HEK293T (cell line): Measurements from ENCODE around the gene PLXNB1.
A peak's percentile ranks its signal among the peaks of the same experiment; 100 is the strongest.

Source experiments
- CTCF ChIA-PET: fragments of 350-600 bp; formaldehyde crosslinking; extraction: SDS; loops from one replicate; lab custom pipeline; 2021; ENCODE audit warnings: antibody characterized with exemption, inconsistent platforms; lab: Yijun Ruan, JAX
- POLR2A ChIA-PET: fragments of 350-600 bp; formaldehyde crosslinking; extraction: SDS; loops from one replicate; lab custom pipeline; 2020; ENCODE audit warnings: antibody characterized with exemption, inconsistent platforms; lab: Yijun Ruan, JAX
- DNase-seq: peaks from one replicate; pipeline ENCODE4 v3.0.0; 2012; ENCODE audit warnings: mixed read lengths; ENCODE audit errors: extremely low spot score
- ARNT ChIP-seq: fragments of 450-650 bp; IDR thresholded peaks from 2 replicates; pipeline ENCODE4 v1.6.1; 2017; ENCODE audit warnings: mild to moderate bottlenecking
- BHLHE40 ChIP-seq: fragments of 450-650 bp; IDR thresholded peaks from 2 replicates; pipeline ENCODE4 v1.6.1; 2016; ENCODE audit warnings: mild to moderate bottlenecking, moderate library complexity, borderline replicate concordance
- CTBP1 ChIP-seq: fragments of 450-650 bp; IDR thresholded peaks from 2 replicates; pipeline ENCODE4 v1.6.1; 2016; ENCODE audit warnings: borderline replicate concordance
- ELF4 ChIP-seq: fragments of 450-650 bp; IDR thresholded peaks from 2 replicates; pipeline ENCODE4 v1.6.1; 2017; ENCODE audit warnings: antibody characterized with exemption
- FOXA1 ChIP-seq: fragments of 450-650 bp; IDR thresholded peaks from 2 replicates; pipeline ENCODE4 v1.6.1; 2016; ENCODE audit warnings: mild to moderate bottlenecking
- FOXK2 ChIP-seq: fragments of 450-650 bp; IDR thresholded peaks from 2 replicates; pipeline ENCODE4 v1.6.1; 2016; ENCODE audit warnings: mild to moderate bottlenecking
- FOXM1 ChIP-seq: fragments of 450-650 bp; IDR thresholded peaks from 2 replicates; pipeline ENCODE4 v1.6.1; 2017; ENCODE audit warnings: mild to moderate bottlenecking, borderline replicate concordance
- HDGF ChIP-seq: fragments of 450-650 bp; IDR thresholded peaks from 2 replicates; pipeline ENCODE4 v1.6.1; 2017; ENCODE audit warnings: antibody characterized with exemption, borderline replicate concordance
- L3MBTL2 ChIP-seq: fragments of 450-650 bp; conservative IDR thresholded peaks from 2 replicates; pipeline ENCODE4 v1.6.1; 2016; ENCODE audit warnings: mild to moderate bottlenecking
- LEF1 ChIP-seq: fragments of 450-650 bp; IDR thresholded peaks from 2 replicates; pipeline ENCODE4 v1.6.1; 2017; ENCODE audit warnings: mild to moderate bottlenecking, borderline replicate concordance
- NFRKB ChIP-seq: fragments of 450-650 bp; IDR thresholded peaks from 2 replicates; pipeline ENCODE4 v1.6.1; 2016; ENCODE audit warnings: mild to moderate bottlenecking, moderate library complexity
- PKNOX1 ChIP-seq: fragments of 450-650 bp; IDR thresholded peaks from 2 replicates; pipeline ENCODE4 v1.6.1; 2016
- SP1 ChIP-seq: fragments of 450-650 bp; IDR thresholded peaks from 2 replicates; pipeline ENCODE4 v1.6.1; 2017
- SUZ12 ChIP-seq: fragments of 450-650 bp; IDR thresholded peaks from 2 replicates; pipeline ENCODE4 v1.6.1; 2016; ENCODE audit warnings: mild to moderate bottlenecking
- TARDBP ChIP-seq: fragments of 450-650 bp; IDR thresholded peaks from 2 replicates; pipeline ENCODE4 v1.6.1; 2016
- ZNF384 ChIP-seq: fragments of 450-650 bp; IDR thresholded peaks from 2 replicates; pipeline ENCODE4 v1.6.1; 2016

PLXNB1 gene

GRCh38 chr3:48429317-48429959, 448 bp downstream of the PLXNB1 start:
- peak; percentile 70 for DNase-seq
- ChIA-PET POLR2A (interaction anchor here (0.6 to 2.6 kb wide), 4 partner anchors 10 to 28 kb away, joined by 3 to 14 read pairs (median 6); partner anchors contain the start of genes CCDC51 and TMA7), CTCF (no interaction called here)
- TF ChIP-seq NFRKB, result no peak

GRCh38 chr3:48428572-48429316, 1.1 kb downstream of the PLXNB1 start:
- no peak for TF ChIP-seq L3MBTL2
- no peak for TF ChIP-seq HDGF
- TF ChIP-seq FOXM1, result no peak
- no peak for TF ChIP-seq TARDBP
- no peak for TF ChIP-seq NFRKB
- TF ChIP-seq ELF4, result no peak
- TF ChIP-seq FOXK2, result no peak
- TF ChIP-seq PKNOX1, result no peak
- no peak for TF ChIP-seq ZNF384
- no peak for TF ChIP-seq SUZ12
- no peak for TF ChIP-seq LEF1
- no peak for TF ChIP-seq ARNT
- TF ChIP-seq BHLHE40, result no peak
- no peak for TF ChIP-seq CTBP1
- TF ChIP-seq FOXA1, result no peak
- TF ChIP-seq SP1, result no peak
- ChIA-PET CTCF (no interaction called here), POLR2A (interaction anchor here (1.0 to 1.7 kb wide), 4 partner anchors 10 to 17 kb away, joined by 3 to 8 read pairs (median 6); partner anchors contain the start of genes ATRIP, CCDC51 and TMA7)
- no peak for DNase-seq

DNA sequence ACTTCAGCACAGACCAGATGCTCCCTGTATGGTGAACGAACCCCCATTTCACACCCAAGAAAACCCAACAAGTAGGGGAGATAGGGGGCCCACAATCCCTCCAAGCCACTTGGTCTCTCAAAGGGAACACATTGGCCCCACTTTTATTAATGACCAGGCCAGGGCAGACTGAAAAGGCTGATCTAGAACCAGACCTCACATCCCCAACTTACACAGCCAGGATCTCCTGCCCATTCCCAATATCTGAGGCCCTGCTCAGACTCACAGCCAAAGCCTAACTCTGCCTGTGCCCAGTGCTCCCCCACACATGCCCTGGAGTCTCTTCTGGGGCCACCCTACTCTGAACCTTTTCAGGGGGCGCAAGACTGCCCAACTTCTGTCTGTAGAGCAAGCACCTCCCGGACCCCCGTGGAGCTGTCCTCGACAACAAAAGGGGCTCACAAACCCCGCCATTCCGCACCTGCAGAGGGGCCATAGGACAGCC, 1.8 kb downstream of the PLXNB1 start:
- CTCF ChIA-PET, result interaction anchor here (1.5 kb wide), 1 partner anchor 8 kb away, joined by 10 read pairs; no protein-coding TSS in a partner anchor
- POLR2A ChIA-PET, result interaction anchor here (1.0 to 1.7 kb wide), 4 partner anchors 9 to 18 kb away, joined by 3 to 8 read pairs (median 6); partner anchors contain the start of genes ATRIP, CCDC51 and TMA7
- no peak for DNase-seq
- TF ChIP-seq SUZ12 (no peak), BHLHE40 (no peak), NFRKB (no peak), LEF1 (no peak), FOXM1 (no peak), ELF4 (no peak), HDGF (no peak), SP1 (no peak), CTBP1 (no peak), ARNT (no peak), L3MBTL2 (no peak), TARDBP (no peak), FOXK2 (no peak), PKNOX1 (no peak), ZNF384 (no peak), FOXA1 (no peak)

DNA sequence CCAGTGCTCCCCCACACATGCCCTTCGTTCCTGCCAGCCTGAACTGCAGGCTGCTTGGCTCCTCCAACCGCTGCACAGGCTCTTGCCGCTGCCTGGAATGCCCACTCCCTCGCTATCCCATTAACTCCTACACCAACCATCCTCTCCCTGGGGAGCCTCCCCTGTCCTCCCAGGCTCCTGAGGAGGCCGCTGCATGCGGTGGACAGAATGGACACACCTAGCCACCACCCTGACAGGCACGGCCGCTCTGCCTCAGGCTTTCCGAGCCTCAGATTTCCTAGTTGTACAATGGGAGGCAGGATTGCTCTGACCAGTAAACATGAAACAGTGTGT, 2.3 kb downstream of the PLXNB1 start:
- POLR2A ChIA-PET, result no interaction called here

More for the DNA sequence above, 2.3 kb downstream of the PLXNB1 start:
- no peak for DNase-seq
- CTCF ChIA-PET, result interaction anchor here (1.0 to 1.5 kb wide), 2 partner anchors 8 to 27 kb away, joined by 3 to 10 read pairs; no protein-coding TSS in a partner anchor
- TF ChIP-seq ZNF384, result no peak
- no peak for TF ChIP-seq HDGF
- no peak for TF ChIP-seq FOXA1
- no peak for TF ChIP-seq SP1
- TF ChIP-seq TARDBP, result no peak
- TF ChIP-seq LEF1, result no peak
- TF ChIP-seq FOXM1, result no peak
- no peak for TF ChIP-seq SUZ12
- TF ChIP-seq FOXK2, result no peak
- no peak for TF ChIP-seq CTBP1
- no peak for TF ChIP-seq ARNT
- TF ChIP-seq BHLHE40, result no peak
- no peak for TF ChIP-seq NFRKB
- no peak for TF ChIP-seq L3MBTL2
- TF ChIP-seq PKNOX1, result no peak
- no peak for TF ChIP-seq ELF4
